Endothelial cell of umbilical vein (primary cell): ENCODE measurements around the gene PLBD1. TPM values are rescaled to one million over a fixed set of nuclear protein-coding genes. Genes with fewer than 3 reads are reported as not detected.

Experiments used
- BruUV-seq: library from RNA; stranded (reverse); fragments of 400-500 nt; replicated peaks from 2 replicates; lab custom pipeline; 2021; lab: Mats Ljungman, UMichigan
- CTCF ChIA-PET: fragments of 300-600, 350-600 bp; sonication (Branson Sonifier 250); formaldehyde crosslinking; loops from one replicate; lab custom pipeline; 2021; ENCODE audit warnings: antibody characterized with exemption, inconsistent platforms; lab: Charles Lee
- POLR2A ChIA-PET: fragments of 300-600, 350-600 bp; sonication (Branson Sonifier 250); formaldehyde crosslinking; loops from one replicate; lab custom pipeline; 2021; ENCODE audit warnings: antibody characterized with exemption, inconsistent platforms; lab: Charles Lee
- DNase-seq: peaks from one replicate; pipeline ENCODE4 v3.0.0-alpha.2; 2011; ENCODE audit warnings: low read depth, low spot score
- FAIRE-seq: peaks from 2 replicates; lab custom pipeline; 2011; peaks lifted over from hg19 to GRCh38; lab: Jason Lieb, UNC
- H2AFZ ChIP-seq: 2 replicates; pipeline ENCODE4 v1.6.0; 2012; ENCODE audit warnings: low read depth, low read length, control low read depth, inconsistent platforms
- H3K27ac ChIP-seq: 2 replicates; pipeline ENCODE4 v1.5.1; 2011; ENCODE audit warnings: low read depth, mild to moderate bottlenecking, control low read depth, low read length, moderate library complexity; ENCODE audit not compliant: insufficient read depth
- H3K27me3 ChIP-seq, 2 experiments: 2 replicates each; pipeline versions ENCODE4 v1.6.0 to v1.6.1; 2011; ENCODE audit warnings: low read length in 2 of 2, mixed read lengths in 1 of 2; ENCODE audit not compliant: control insufficient read depth in 2 of 2, insufficient read depth in 2 of 2
- H3K36me3 ChIP-seq, 2 experiments: 2 replicates in 1 of 2; 3 replicates in 1 of 2; pipeline ENCODE4 v1.5.1; 2011; ENCODE audit warnings: low read length in 2 of 2, mild to moderate bottlenecking in 1 of 2, moderate library complexity in 1 of 2; ENCODE audit not compliant: control insufficient read depth in 2 of 2, insufficient read depth in 2 of 2; ENCODE audit errors: extremely low read depth in 1 of 2
- H3K4me1 ChIP-seq: 3 replicates; pipeline ENCODE4 v1.5.1; 2011; ENCODE audit warnings: mild to moderate bottlenecking, low read length; ENCODE audit not compliant: control insufficient read depth, insufficient read depth; ENCODE audit errors: extremely low read depth
- H3K4me2 ChIP-seq: 2 replicates; pipeline ENCODE4 v1.6.1; 2011; ENCODE audit warnings: low read length, control low read depth, mixed read lengths; ENCODE audit not compliant: insufficient read depth
- H3K4me3 ChIP-seq, 3 experiments: fragments of 200-600 bp in 1 of 3; sonication (generic), shearing (Covaris generic) in 1 of 3; replicated peaks in 1 of 3; 2 replicates each; pipeline ENCODE4 v1.5.1; 2011 to 2016; ENCODE audit warnings: control low read depth in 3 of 3, low read length in 3 of 3, mild to moderate bottlenecking in 2 of 3, inconsistent platforms in 1 of 3, low read depth in 1 of 3, moderate library complexity in 1 of 3; ENCODE audit not compliant: insufficient read depth in 1 of 3
- H3K79me2 ChIP-seq: 2 replicates; pipeline ENCODE4 v1.6.0; 2012; ENCODE audit warnings: low read length, inconsistent platforms; ENCODE audit not compliant: control insufficient read depth, insufficient read depth
- H3K9ac ChIP-seq: replicated peaks from 2 replicates; pipeline ENCODE3; 2011; ENCODE audit warnings: low read length, control low read depth; ENCODE audit not compliant: insufficient read depth; ENCODE audit errors: extremely low read depth
- H3K9me1 ChIP-seq: replicated peaks from 3 replicates; pipeline ENCODE4 v1.6.0; 2011; ENCODE audit warnings: mild to moderate bottlenecking, low read length; ENCODE audit not compliant: control insufficient read depth, insufficient read depth; ENCODE audit errors: extremely low read depth
- H3K9me3 ChIP-seq: replicated peaks from 2 replicates; pipeline ENCODE4 v1.5.1; 2012; ENCODE audit warnings: low read length, inconsistent platforms; ENCODE audit not compliant: control insufficient read depth, insufficient read depth
- H4K20me1 ChIP-seq: replicated peaks from 2 replicates; pipeline ENCODE3; 2011; ENCODE audit warnings: mild to moderate bottlenecking, low read length; ENCODE audit not compliant: control insufficient read depth, insufficient read depth; ENCODE audit errors: extremely low read depth
- EZH2 ChIP-seq: IDR thresholded peaks from 2 replicates; pipeline ENCODE4 v1.6.1; 2012; ENCODE audit warnings: borderline replicate concordance, low read depth, mild to moderate bottlenecking, moderate library complexity, low read length, inconsistent platforms; ENCODE audit not compliant: severe bottlenecking
- FOS ChIP-seq: IDR thresholded peaks from 2 replicates; pipeline ENCODE4 v1.6.1; 2011; ENCODE audit warnings: mild to moderate bottlenecking, low read length, moderate library complexity, borderline replicate concordance; ENCODE audit not compliant: insufficient read depth
- GATA2 ChIP-seq: IDR thresholded peaks from 2 replicates; pipeline ENCODE4 v1.7.0; 2011; ENCODE audit warnings: low read depth, mild to moderate bottlenecking, moderate library complexity, mixed read lengths, low read length; ENCODE audit not compliant: insufficient read length, insufficient read depth
- JUN ChIP-seq: IDR thresholded peaks from 2 replicates; pipeline ENCODE4 v1.6.1; 2011; ENCODE audit warnings: borderline replicate concordance, low read depth; ENCODE audit not compliant: insufficient read length, insufficient read depth
- MAX ChIP-seq: IDR thresholded peaks from 2 replicates; pipeline ENCODE4 v1.6.1; 2011; ENCODE audit not compliant: insufficient read depth, insufficient read length
- POLR2A ChIP-seq: IDR thresholded peaks from 2 replicates; pipeline ENCODE4 v1.6.1; 2012; ENCODE audit warnings: low read depth, mild to moderate bottlenecking, control low read depth, low read length
- POLR2AphosphoS5 ChIP-seq: IDR thresholded peaks from 2 replicates; pipeline ENCODE4 v1.6.1; 2012; ENCODE audit warnings: low read depth, mild to moderate bottlenecking, control low read depth, low read length, moderate library complexity; ENCODE audit not compliant: insufficient read depth
- dilution Hi-C: fragments of 300-500 bp; cut with MboI; formaldehyde crosslinking; loops from one replicate; pipeline ENCODE4 v1.15.0; 2019; ENCODE audit warnings: low sequenced_read_pairs; ENCODE audit not compliant: extremely low pct_ligation_motif_present
- intact Hi-C: fragments of 100-400 bp; cut with micrococcal nuclease; formaldehyde crosslinking; loops from one replicate; pipeline ENCODE4 v1.10.0; 2022
- polyA plus RNA-seq, 4 experiments: library from polyadenylated mRNA; depleted of rRNA in 3 of 4; stranded (reverse) in 3 of 4; unstranded in 1 of 4; fragments of >200 nt; gene quantifications; 2 replicates each; pipeline versions ENCODE4 v1.2.1 to v1.2.3, GENCODE V29; 2011 to 2012; ENCODE audit warnings: missing spikeins in 1 of 4
- total RNA-seq: library from RNA; stranded (reverse); gene quantifications from 2 replicates; pipeline ENCODE4 v1.2.3, GENCODE V29; 2021
- TF ChIP-seq, protein P1 (sequence below), 2 donors: IDR thresholded peaks; 1 replicate in 1 of 2; 2 replicates in 1 of 2; pipeline ENCODE4 v1.5.1; 2011; ENCODE audit warnings: low read length in 2 of 2, mild to moderate bottlenecking in 2 of 2, moderate library complexity in 2 of 2, control low read depth in 1 of 2, inconsistent platforms in 1 of 2, low read depth in 1 of 2; ENCODE audit not compliant: insufficient read depth in 1 of 2; ENCODE audit errors: extremely low read depth in 1 of 2

PLBD1 gene
- total and polyA plus RNA-seq, 2 donors (not counting 3 experiments of a cell fraction or from before 2014, with no cell fraction given), result 0.04 TPM; not detected in 1

GRCh38 chr12:14514946-14515345 is 52.7 kb downstream of the PLBD1 start:
- Histone ChIP-seq H3K9me3 (no peaks in the 10 kb centered on the region), H3K4me1 (no peaks in the 10 kb centered on the region), H3K27me3 (no peaks in the 10 kb centered on the region), H3K79me2 (no peaks in the 10 kb centered on the region), H2AFZ (no peak overlapping the region), H3K4me2 (no peak overlapping the region), H3K9me1 (no peaks in the 10 kb centered on the region), H3K9ac (no peak overlapping the region), H3K4me3 (no peak overlapping the region), H3K27ac (no peak overlapping the region), H4K20me1 (no peaks in the 10 kb centered on the region), H3K36me3 (no peaks in the 10 kb centered on the region)
- TF ChIP-seq, protein P1, sequence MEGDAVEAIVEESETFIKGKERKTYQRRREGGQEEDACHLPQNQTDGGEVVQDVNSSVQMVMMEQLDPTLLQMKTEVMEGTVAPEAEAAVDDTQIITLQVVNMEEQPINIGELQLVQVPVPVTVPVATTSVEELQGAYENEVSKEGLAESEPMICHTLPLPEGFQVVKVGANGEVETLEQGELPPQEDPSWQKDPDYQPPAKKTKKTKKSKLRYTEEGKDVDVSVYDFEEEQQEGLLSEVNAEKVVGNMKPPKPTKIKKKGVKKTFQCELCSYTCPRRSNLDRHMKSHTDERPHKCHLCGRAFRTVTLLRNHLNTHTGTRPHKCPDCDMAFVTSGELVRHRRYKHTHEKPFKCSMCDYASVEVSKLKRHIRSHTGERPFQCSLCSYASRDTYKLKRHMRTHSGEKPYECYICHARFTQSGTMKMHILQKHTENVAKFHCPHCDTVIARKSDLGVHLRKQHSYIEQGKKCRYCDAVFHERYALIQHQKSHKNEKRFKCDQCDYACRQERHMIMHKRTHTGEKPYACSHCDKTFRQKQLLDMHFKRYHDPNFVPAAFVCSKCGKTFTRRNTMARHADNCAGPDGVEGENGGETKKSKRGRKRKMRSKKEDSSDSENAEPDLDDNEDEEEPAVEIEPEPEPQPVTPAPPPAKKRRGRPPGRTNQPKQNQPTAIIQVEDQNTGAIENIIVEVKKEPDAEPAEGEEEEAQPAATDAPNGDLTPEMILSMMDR (IDR thresholded peaks at IDR 0.05; ENCODE audit: extremely low read depth in 1 of 2, insufficient read depth in 1 of 2, low read depth in 1 of 2, low read length in 2 of 2), result no peak
- TF ChIP-seq EZH2 (no peak), POLR2AphosphoS5 (no peak), GATA2 (no peak), MAX (no peak), POLR2A (no peak), FOS (no peak), JUN (no peak)
- ChIA-PET POLR2A (no interaction called here), CTCF (interaction anchor here (0.9 to 3.2 kb wide), 3 partner anchors 11 to 277 kb away, joined by 3 to 23 read pairs (median 5); no protein-coding TSS in a partner anchor)
- BruUV-seq, result no TSS peak
- DNase-seq (no peak), FAIRE-seq (no peak)
- intact Hi-C loops, result no loop called here
- dilution Hi-C loops, result no loop called here
